GM13977 (cell line): ENCODE measurements around the gene ZNF239.
A peak's percentile ranks its signal among the peaks of the same experiment; 100 is the strongest.
"Not testable (repeated sequence)": the region's sequence is repeated elsewhere in the genome, so short reads cannot be mapped to it uniquely, and the experiment has no call there.

Experiments
- DNase-seq: peaks from one replicate; pipeline ENCODE4 v3.0.0; 2012; ENCODE audit warnings: low spot score
- CTCF ChIP-seq: IDR thresholded peaks from 2 replicates; pipeline ENCODE4 v1.5.1; 2012; ENCODE audit warnings: mild to moderate bottlenecking, control low read depth; ENCODE audit not compliant: insufficient read depth; ENCODE audit errors: extremely low read depth, missing control alignments
- in situ Hi-C: fragments of 300-500 bp; cut with MboI; formaldehyde crosslinking; loops from one replicate; pipeline ENCODE4 v1.12.0; 2022; ENCODE audit warnings: low sequenced_read_pairs, low pct_unique_long_range_greater_than_20kb, mixed read lengths, inconsistent platforms; ENCODE audit not compliant: unreplicated experiment

ZNF239 gene

GRCh38 chr10:43595739-43596298 is 21.4 kb upstream of the ZNF239 start:
- in situ Hi-C loops: no loop called here
- TF ChIP-seq CTCF: no peak
- DNase-seq: no peak

- in situ Hi-C loops: no loop called here
- peak; percentile 56 for DNase-seq
- TF ChIP-seq CTCF: no peak
Observed at GRCh38 chr10:43594944-43595589, 20.7 kb upstream of the ZNF239 start.

- no peak for TF ChIP-seq CTCF
- no peak for DNase-seq
- in situ Hi-C loops: no loop called here
Observed at GRCh38 chr10:43591303-43591904, 17.0 kb upstream of the ZNF239 start.

- in situ Hi-C loops, DNase-seq: not testable (repeated sequence)
Observed at GRCh38 chr10:43586730-43587115, 12.3 kb upstream of the ZNF239 start.

GRCh38 chr10:43585981-43586729 is 11.7 kb upstream of the ZNF239 start:
- in situ Hi-C loops: no loop called here
- no peak for TF ChIP-seq CTCF
- no peak for DNase-seq

GRCh38 chr10:43585046-43585445 is 10.6 kb upstream of the ZNF239 start:
- TF ChIP-seq CTCF: no peak
- DNase-seq: no peak
- in situ Hi-C loops: no loop called here

- TF ChIP-seq CTCF: no peak
- no peak for DNase-seq
- in situ Hi-C loops: no loop called here
Observed at GRCh38 chr10:43584051-43584450, 9.6 kb upstream of the ZNF239 start.
